ENCODE data around the gene TMEM170A.

DNA sequence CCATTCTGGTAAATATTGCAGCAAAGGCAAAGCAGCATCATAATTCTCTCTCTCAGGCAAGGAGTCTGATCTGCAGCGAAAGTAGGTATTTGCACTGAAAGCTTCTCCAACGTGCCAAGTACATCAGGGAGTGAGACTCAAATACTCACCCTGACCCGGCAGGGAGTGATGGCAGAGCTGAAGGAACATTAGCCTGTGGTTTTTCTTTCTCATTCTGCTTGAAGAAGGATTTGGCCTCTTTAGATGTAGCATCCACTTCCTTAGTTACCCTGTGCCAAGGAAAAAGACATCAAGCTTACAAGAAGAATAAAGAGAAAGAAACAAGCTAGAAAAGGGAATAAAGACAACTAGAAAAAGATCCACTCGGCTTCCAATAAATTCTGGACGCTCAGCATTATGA lies 69.5 kb downstream of the TMEM170A start:
- TF ChIP-seq, protein P1, sequence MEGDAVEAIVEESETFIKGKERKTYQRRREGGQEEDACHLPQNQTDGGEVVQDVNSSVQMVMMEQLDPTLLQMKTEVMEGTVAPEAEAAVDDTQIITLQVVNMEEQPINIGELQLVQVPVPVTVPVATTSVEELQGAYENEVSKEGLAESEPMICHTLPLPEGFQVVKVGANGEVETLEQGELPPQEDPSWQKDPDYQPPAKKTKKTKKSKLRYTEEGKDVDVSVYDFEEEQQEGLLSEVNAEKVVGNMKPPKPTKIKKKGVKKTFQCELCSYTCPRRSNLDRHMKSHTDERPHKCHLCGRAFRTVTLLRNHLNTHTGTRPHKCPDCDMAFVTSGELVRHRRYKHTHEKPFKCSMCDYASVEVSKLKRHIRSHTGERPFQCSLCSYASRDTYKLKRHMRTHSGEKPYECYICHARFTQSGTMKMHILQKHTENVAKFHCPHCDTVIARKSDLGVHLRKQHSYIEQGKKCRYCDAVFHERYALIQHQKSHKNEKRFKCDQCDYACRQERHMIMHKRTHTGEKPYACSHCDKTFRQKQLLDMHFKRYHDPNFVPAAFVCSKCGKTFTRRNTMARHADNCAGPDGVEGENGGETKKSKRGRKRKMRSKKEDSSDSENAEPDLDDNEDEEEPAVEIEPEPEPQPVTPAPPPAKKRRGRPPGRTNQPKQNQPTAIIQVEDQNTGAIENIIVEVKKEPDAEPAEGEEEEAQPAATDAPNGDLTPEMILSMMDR (conservative IDR thresholded peaks at IDR 0.05), result no peak
- no peak for TF ChIP-seq EZH2 (IDR thresholded peaks at IDR 0.05; ENCODE audit: low read depth)
